HG03469 (cell line): ENCODE results near the gene LMLN.
"Not testable (repeated sequence)": the region's sequence is repeated elsewhere in the genome, so short reads cannot be mapped to it uniquely, and the experiment has no call there.

Experiments
- ATAC-seq: cut with Tn5 transposase; IDR thresholded peaks from one replicate; pipeline ENCODE4 v1.9.1; 2021; ENCODE audit warnings: mild to moderate bottlenecking, moderate library complexity, moderate number of reproducible peaks; ENCODE audit not compliant: unreplicated experiment

LMLN gene

GRCh38 chr3:197955892-197956477, 4.0 kb upstream of the LMLN start:
- no peak for ATAC-seq

DNA sequence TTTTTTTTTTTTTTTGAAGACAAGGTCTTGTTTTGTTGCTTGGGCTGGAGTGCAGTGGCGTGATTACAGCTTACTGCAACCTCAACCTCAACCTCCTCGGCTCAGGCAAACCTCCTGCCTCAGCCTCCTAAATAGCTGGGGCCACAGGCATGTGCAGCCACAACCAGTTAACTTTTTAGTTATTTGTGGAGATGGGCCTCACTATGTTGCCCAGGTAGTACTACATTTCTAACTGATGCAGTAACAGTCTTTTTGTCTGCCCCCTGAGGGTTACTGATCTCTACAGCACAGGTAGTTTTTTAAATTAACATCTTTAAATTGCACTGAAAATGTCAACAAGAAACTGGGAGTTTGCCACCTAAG, 3.4 kb upstream of the LMLN start:
- no peak for ATAC-seq

- no peak for ATAC-seq
These were observed 2.3 kb upstream of the LMLN start for GRCh38 chr3:197957790-197958133.

GRCh38 chr3:197958346-197958745, 1.7 kb upstream of the LMLN start:
- ATAC-seq, result no peak

DNA sequence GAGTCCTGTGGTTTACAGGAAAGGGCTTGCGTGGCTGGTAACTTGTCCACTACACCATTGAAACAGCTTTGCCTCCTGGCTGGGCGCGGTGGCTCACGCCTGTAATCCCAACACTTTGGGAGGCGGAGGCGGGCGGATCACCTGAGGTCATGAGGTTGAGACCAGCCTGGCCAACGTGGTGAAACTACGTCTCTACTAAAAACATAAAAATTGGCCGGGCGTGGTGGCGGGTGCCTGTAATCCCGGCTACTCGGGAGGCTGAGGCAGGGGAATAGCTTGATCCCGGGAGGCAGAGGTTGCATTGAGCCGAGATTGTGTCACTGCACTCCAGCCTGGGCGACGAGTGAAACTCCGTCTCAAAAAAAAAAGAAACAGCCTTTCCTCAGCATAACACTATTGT, 1.2 kb upstream of the LMLN start:
- ATAC-seq, result not testable (repeated sequence)

DNA sequence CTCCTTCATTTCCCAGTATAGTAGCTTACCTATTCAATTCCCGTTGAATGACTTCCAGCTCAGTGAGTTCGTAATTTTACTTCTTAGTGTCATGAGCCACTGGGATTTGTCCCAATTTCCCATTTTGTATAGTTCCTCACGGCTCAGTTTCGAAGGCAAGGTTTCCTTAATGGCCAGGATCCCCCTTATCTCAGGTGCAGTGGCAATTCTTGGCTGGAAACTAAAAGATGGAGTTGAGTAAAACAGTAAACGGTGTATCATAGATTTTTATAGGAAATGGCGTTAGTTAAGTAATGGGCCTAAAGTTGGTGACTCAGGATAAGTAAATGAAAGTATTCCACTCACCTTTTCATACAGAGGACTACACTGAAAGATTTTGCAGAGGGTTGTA, 522 bp upstream of the LMLN start:
- no peak for ATAC-seq

GRCh38 chr3:197960694-197961581, 921 bp downstream of the LMLN start:
- no peak for ATAC-seq

- no peak for ATAC-seq
These were observed 1.5 kb downstream of the LMLN start for GRCh38 chr3:197961582-197961945.

DNA sequence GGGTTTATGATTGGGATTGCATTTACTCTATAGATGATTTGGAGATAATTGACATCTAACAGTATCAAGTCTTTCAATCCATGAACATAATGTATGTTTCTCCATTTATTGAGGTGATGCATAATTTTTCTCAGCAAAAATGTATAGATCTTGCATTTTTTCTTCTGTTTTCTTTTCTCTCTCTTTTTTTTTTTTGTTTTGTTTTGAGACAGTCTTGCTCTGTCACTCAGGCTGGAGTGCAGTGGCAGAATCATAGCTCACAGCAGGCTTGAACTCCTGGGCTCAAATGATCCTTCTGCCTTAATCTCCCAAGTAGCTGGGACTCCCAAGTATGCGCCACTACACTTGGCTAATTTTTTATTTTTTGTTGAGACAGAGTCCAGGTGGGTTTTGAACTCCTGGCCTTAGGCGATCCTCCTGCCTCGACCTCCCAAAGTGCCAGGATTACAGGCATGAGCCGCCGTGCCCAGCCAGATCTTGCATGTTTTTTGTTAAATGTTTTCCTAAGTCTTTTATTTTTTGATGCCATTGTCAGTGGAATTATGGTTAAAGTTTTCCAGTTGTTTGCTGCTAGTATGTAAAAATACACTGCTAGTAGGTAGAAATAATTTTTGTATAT, 3.1 kb downstream of the LMLN start:
- no peak for ATAC-seq

DNA sequence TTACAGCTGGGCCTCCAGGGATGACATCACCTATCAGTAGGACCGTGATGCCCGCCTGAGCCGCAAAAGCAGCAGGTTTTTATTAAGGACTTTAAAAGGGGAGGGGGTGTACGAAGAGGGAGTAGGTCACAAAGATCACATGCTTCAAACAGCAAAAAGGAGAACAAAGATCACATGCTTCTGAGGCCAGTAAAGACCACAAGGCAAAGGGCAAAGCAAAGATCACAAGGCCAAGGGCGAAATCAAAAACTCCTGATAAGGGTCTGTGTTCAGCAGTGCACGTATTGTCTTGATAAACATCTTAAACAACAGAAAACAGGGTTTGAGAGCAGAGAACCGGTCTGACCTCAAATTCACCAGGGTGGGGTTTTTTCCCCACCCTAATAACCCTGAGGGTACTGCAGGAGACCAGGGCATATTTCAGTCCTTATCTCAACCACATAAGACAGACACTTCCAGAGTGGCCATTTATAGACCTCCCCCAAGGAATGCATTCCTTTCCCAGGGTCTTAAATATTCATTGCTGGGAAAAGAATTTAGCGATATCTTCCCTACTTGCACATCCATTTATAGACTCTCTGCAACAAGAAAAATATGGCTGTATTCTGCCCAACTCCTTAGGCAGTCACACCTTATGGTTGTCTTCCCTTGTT, 7.4 kb downstream of the LMLN start:
- ATAC-seq, result not testable (repeated sequence)

- ATAC-seq, result no peak
These were observed 10.6 kb downstream of the LMLN start for GRCh38 chr3:197970588-197970987.

GRCh38 chr3:197974016-197974415, 14.0 kb downstream of the LMLN start:
- no peak for ATAC-seq

- no peak for ATAC-seq
These were observed 15.3 kb downstream of the LMLN start for GRCh38 chr3:197975311-197975710.

GRCh38 chr3:197983076-197983475, 23.1 kb downstream of the LMLN start:
- ATAC-seq, result no peak

DNA sequence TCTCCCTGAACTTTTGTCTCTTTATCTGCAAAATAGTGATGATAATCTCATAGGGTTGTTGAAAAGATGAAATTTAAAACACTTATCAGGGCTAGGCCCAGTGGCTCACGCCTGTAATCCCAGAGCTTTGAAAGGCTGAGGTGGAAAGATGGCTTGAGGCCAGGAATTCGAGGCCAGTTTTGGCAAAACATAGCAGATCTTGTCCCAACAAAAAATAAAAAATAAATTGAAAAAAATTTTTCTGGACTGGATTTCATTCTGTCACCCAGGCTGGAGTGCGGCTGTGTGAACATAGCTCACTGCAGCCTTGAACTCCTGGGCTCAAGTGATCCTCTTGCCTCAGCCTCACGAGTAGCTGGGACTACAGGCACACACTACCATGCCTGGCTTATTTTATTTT, 29.6 kb downstream of the LMLN start:
- no peak for ATAC-seq

- no peak for ATAC-seq
These were observed 34.7 kb downstream of the LMLN start for GRCh38 chr3:197994736-197995135.

DNA sequence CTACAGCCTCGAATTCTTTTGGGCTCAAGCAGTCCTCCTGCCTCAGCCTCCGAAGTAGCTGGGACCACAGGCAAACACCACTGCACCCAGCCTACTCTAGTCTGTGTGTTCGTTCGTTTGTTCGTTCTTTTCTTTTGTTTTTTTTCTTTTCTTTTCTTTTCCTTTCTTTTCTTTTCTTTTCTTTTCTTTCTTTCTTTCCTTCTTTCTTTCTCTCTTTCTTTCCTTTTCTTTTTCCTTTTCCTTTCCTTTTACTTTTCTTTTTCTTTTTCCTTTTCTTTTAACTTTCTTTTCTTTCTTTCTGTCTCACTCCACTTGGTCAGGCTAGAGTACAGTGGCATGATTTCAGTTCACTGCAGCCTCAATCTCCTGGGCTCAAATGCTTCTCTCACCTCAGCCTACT, 36.8 kb downstream of the LMLN start:
- ATAC-seq, result no peak

DNA sequence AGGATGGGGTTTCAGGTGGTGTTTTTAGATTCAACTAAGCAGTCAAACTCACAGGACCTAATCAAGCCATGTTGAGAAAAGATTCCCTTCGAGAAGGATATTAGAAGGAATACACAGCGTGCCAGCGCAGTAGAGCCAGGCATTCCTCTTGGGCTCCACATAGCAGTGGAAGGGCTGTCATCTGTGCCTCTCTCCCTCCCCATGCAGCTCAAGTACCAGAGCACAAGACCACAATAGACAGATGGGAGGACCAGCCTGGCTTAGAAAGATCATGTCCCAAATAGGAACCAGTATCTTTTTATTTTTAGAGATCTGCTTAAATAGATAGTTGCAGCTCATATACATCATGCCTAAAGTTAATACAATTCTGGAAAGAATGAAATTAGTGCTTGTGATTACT, 37.9 kb downstream of the LMLN start:
- ATAC-seq, result no peak

GRCh38 chr3:198017090-198017489, 57.1 kb downstream of the LMLN start:
- no peak for ATAC-seq

DNA sequence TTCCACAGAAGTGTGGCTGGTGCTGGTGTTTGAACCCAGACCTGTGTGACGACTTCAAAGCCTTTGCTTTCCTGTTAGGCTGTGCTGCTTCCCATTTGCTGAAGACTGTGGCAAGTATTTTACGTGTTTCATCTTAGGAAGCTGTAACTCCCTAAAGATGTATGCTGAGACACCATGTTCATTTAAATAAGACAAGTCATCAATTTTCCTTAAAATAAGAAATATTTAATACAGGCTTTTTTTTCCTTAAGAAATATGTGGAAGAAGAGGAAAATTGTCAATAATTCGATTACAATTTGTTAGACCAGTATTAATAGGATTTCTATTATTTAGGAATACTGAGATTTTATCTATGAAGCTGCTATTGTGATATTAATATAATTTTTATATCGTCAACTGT, 58.4 kb downstream of the LMLN start:
- ATAC-seq, result no peak

GRCh38 chr3:198019115-198019514, 59.1 kb downstream of the LMLN start:
- no peak for ATAC-seq

- ATAC-seq, result no peak
These were observed 61.3 kb downstream of the LMLN start for GRCh38 chr3:198021320-198021719.
